OCI-M2 (cell line): Measurements from ENCODE around the gene DENND1A.

Experiments
- DNase-seq: peaks from one replicate; lab custom pipeline; 2025; ENCODE audit not compliant: unreplicated experiment; lab: John Stamatoyannopoulos, UW

DENND1A gene

DNA sequence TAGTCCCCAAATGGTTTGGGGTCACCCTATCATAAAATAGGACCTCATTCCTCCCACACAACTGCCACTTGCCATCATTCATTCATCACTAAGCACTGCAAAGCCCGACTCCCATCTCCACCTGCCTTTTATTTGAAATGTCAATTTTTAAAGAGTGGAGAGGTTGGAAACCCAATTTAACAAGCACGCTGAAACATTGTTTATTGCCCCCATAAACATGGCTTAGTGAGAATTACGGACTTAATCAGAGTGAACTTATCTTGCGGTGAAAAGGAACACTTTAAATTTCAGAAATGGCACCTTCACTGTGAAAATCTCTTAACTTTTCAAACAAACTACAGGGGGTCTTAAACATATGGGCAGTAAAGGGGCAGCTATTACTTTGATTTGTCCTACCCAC, 332.9 kb downstream of the DENND1A start:
- DNase-seq: no peak

GRCh38 chr9:123591283-123591682, 338.6 kb downstream of the DENND1A start:
- no peak for DNase-seq

DNA sequence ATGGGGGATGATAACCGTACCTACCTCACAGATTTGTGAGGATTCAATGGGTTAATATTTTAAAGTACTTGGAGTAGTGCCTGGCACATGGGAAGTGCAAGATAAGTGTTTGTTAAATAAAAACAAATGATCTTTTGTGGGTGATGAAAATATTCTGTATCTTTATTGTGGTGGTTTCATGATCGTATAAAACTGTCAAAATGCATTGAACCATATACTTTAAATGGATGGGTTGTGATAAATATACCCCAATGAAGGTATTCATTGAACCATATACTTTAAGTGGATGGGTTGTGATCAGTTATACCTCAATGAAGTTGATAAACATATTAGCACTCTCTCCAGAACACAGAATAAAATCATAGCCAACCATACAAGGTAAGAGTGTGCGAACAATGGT, 339.4 kb downstream of the DENND1A start:
- no peak for DNase-seq

DNA sequence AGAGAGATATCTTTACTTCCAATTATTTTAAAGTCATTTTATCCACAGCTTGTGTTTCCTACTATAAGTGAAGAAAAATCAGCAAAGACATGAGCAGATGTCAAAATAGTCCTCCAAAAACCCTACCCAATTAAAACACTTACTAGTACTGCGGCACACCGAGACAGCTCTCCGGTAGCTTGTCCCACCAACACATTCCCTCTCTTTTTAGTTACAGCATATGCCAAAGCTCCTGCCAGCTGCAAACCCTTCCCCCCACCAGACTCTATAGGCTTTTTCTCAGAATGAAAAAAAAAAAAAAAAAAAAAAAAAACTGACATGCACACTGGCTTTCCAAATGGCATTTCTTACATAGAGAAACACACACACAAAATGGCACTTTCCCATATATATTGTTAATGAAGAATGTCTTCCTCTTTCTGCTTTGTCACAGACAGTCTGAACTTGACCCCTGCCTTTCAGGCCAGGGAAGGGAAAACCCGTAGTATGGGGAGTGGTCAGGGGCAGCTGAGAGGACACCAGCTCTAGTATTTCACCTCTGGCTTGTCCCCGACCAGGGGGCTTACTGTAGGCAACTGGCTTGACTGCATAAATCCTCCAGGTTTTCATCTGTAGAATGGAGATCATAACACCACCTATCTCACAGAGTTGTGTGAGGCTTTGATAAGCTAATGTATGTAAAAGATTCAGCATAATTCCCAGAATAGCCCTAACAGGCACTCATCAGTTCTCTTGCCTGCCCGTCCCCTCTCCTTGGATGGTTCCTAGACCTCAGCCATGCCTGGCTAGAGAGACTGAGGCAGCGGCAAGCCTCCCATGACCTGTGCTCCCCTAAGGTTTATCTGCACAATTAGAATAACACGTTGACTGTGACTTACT, 340.3 kb downstream of the DENND1A start:
- DNase-seq: no peak

- DNase-seq: no peak
Observed at GRCh38 chr9:123586275-123586674, 343.7 kb downstream of the DENND1A start.

DNA sequence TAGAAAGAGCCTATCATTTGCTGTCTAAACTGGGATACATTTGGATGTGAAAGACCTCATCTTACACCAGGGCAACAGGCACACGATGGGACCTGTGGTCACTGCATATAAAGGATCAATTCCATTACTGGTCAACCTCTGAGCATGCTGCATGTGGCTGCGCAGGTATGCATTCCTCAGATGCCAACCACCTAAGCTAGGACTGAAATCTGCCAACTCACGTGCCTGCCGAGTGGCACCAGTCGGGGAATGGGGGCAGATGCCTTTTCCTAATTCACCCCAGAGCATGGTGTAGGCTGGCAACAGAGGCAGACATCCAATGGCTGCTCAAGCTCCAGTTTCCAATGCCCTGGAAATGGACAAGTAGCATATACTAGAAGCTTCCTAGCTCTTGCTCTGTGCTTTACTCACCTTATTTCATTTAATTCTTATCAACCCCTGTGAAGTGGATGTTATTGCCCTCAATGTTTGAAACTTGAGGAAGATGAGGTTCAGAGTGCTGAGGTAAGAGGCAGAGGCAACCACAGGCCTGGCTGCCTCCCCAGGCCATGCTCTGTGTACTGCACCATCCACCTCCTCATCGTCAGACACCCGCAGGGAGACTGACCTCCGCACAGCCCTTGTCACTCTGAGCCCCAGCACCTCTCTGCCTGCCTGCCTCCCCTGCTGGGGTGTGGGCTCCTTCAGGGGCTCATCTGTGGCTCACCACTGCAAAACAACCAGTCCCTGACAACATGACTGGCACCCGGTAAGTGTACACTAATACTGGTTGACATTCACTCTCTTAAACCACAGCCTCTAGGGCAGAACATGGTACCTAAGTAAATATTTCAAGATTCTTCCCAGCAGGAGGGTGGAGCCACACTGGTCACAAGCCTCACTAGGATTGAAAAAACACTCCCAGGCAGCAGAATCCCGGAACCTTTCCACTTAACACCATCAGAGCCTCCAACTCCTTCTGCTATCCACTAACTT, 345.4 kb downstream of the DENND1A start:
- DNase-seq: no peak

GRCh38 chr9:123583646-123584045, 346.3 kb downstream of the DENND1A start:
- no peak for DNase-seq

GRCh38 chr9:123571240-123571639, 358.7 kb downstream of the DENND1A start:
- no peak for DNase-seq

- DNase-seq: no peak
Observed at GRCh38 chr9:123568691-123569688, 360.9 kb downstream of the DENND1A start.

- no peak for DNase-seq
Observed at GRCh38 chr9:123567013-123567412, 362.9 kb downstream of the DENND1A start.

- no peak for DNase-seq
Observed at GRCh38 chr9:123564652-123565051, 365.3 kb downstream of the DENND1A start.

DNA sequence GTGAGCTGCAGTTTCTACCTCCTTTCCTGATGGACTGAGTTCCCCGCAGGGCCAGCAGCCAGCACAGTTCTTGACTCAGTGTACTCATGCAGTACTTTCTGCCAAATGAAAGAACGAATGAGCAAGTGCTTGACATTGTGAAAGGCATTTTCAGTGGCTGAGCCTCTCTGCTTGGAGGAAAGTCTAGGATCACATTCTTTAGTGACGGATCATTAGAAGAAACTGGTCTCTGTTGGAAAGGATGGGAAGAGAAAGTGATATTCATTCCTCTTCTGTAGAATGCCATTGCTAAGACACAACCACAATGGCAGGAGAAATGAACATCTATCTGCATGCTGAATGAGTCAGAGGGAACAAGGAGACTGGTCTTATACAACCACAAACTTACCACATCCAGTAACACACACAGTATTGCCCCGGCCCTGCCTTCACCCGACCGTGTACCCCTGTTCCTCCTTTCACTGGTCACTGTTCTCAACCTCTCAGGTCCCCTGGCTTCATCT, 367.0 kb downstream of the DENND1A start:
- no peak for DNase-seq

GRCh38 chr9:123561046-123561445, 368.9 kb downstream of the DENND1A start:
- DNase-seq: no peak

DNA sequence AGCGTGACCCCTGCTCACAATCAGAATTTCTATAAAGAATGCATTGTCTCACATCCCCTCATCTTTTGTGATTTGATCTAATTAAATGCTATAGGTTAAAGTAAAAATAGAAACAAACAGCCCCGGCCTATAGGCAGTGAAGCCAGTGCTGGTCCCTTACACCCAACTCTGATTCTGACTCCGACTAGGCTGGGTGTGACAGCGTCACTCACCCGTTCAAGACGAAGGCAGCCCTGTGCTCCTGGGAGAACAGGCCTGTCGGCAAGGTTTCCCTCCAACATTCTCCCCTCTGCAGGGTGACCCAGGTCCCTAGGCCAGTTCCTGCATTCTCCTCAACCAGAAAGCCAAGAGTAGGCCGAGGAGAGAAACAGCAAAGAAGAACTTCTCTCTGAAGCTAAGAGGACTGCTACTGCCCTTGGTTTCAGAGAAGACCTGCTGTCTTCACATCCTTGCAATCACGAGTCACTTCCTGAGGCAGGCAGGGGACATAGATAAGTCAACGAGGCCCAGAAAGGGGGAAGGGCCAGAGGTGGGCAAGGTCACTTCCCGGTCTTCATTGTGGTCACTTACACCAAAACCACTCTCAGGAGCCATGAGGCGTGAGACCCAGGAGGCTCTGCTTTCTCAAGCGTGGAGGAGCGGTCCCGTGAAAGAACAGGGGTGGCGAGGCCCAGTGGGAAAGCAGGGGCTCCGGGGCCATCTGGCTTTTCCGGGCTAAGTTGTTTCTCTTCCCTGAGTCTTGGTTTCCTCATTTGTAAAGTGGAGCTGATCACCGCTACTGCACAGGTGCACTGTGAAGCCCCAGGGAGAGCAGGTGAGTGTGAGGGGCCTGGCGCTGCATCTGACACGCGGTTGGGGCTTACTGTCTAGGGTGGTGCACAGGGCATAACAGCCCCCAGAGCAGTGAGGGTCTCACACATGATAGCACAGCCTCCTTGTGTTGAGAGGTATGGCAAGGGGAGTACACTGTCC, 373.2 kb downstream of the DENND1A start:
- DNase-seq: no peak

DNA sequence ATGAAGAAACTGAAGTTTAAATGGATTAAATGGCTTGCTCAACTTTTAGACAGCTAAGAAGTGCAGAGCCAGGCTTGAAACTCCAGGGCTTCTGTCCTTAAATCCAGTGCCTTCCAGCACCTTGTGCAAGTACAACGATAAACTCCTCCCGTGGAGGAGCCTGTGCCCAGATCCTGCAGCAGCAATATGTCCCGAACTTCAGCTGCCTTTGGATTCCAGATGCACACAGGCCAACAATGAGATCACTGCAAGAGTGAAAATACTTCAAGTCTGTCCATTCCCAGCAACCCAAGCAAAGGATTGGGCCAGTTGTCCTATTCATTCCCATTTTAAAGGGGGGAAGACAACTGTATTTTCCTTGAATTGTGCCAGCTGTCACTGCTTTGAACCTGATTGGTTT, 374.3 kb downstream of the DENND1A start:
- DNase-seq: no peak

DNA sequence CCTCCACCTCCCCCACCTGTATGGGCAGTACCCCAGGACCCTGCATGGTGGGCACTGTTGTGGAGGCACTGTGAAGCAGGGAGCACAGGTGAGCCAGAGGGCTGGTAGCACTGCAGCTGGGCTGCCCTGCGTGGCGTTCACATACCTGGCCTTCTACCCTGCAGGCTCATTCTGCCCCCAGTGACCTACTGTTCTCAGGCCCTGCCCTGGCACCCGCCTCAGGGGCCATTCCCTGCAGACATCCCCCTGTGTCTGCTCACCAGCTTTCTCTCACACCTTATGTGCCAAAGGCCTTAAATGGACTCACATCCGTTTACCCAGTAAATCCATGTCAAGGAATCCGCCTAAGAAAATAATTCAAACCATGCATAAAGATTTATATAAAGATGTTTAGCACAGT, 377.4 kb downstream of the DENND1A start:
- DNase-seq: no peak

DNA sequence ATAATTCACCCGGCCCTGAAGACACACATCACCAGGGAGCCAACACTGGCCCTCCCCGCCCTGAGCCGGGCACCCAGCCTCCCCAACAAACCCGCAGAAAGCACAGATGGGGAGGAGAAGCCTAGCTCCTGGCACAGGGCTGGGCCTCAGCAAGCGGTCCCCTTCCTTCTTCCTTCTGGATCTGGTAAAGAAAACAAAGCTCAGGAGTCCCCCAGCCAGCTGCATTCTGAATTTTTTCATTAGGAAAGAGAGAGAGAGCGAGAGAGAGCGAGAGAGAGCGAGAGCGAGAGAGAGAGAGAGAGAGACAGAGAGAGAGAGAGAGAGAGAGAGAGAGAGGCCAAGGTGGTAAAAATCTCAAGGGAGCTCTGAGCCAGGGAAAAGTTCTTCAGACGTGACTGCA, 378.2 kb downstream of the DENND1A start:
- DNase-seq: no peak

- no peak for DNase-seq
Observed at GRCh38 chr9:123550797-123551196, 379.1 kb downstream of the DENND1A start.

DNA sequence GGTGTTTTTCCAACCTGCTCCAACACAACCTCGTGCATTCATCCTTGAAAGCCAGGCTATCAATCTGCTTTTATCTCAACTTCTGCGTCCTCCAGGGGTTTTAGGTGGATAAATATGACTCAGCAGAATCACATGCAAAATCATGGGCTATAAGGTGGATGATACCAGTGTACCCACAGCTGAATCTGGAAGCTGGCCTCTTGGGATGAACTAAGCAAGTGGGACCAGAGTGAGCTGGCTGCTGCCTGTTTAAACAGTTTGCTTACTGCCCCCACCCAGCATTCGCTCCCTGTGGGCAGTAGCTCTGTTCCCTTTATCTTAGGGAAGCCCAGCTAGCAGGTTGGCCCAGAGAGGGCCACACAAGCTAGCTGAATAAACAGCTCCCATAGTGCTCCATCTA, 379.9 kb downstream of the DENND1A start:
- DNase-seq: no peak
